Uterus (tissue), 2 donors: ENCODE measurements around the gene SOCS2.

Experiments
- POLR2A ChIP-seq, 2 donors: fragments of 450-650 bp; IDR thresholded peaks; one replicate each; pipeline ENCODE4 v1.6.1; 2016; ENCODE audit warnings: antibody characterized with exemption in 2 of 2, mild to moderate bottlenecking in 1 of 2, moderate library complexity in 1 of 2
- TF ChIP-seq, protein P1 (sequence below), 4 experiments: fragments of 200-600 bp in 2 of 4; fragments of 450-650 bp in 2 of 4; sonication (generic) in 2 of 4; IDR thresholded peaks; one replicate each; pipeline ENCODE4 v1.5.1; 2016 to 2019; ENCODE audit warnings: antibody characterized with exemption in 4 of 4, mild to moderate bottlenecking in 2 of 4, moderate library complexity in 1 of 4

DNA sequence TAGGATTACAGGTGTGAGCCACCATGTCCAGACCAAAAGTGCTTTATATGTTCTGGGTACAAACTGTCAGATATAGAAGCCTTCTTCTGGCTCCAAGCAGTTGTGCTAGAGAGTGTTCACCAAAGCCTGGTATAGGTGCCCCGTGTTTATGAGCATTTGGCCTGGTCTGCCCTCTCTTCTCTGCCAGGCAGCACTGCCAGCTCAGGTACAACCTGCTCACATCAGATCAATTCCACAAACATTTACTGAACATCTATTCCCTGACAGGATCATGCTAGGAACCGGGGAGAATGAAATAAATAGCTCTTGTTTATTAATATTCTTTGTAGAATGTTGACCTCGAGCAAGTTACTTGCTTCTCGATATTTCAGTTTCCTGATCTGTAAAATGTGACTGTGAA lies 20.0 kb upstream of the SOCS2 start:
- TF ChIP-seq POLR2A (IDR thresholded peaks at IDR 0.05) = no peak
- TF ChIP-seq, protein P1, sequence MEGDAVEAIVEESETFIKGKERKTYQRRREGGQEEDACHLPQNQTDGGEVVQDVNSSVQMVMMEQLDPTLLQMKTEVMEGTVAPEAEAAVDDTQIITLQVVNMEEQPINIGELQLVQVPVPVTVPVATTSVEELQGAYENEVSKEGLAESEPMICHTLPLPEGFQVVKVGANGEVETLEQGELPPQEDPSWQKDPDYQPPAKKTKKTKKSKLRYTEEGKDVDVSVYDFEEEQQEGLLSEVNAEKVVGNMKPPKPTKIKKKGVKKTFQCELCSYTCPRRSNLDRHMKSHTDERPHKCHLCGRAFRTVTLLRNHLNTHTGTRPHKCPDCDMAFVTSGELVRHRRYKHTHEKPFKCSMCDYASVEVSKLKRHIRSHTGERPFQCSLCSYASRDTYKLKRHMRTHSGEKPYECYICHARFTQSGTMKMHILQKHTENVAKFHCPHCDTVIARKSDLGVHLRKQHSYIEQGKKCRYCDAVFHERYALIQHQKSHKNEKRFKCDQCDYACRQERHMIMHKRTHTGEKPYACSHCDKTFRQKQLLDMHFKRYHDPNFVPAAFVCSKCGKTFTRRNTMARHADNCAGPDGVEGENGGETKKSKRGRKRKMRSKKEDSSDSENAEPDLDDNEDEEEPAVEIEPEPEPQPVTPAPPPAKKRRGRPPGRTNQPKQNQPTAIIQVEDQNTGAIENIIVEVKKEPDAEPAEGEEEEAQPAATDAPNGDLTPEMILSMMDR (IDR thresholded peaks at IDR 0.05) = no peak
